ENCODE measurements around the gene CLTC. TPM values are rescaled to one million over a fixed set of nuclear protein-coding genes. Genes with fewer than 3 reads are reported as not detected.
A peak's percentile ranks its signal among the peaks of the same experiment; 100 is the strongest.

Gene CLTC
- total RNA-seq, 1 experiment from 2014 or later, result 269 TPM

- Histone ChIP-seq H2AFZ (ENCODE audit: low read length) (no peak overlapping the region), H3K27ac (ENCODE audit: low read length) (no peak overlapping the region), H3K4me1 (ENCODE audit: insufficient read depth, low read length) (peaks cover 8% of the 10 kb centered on the region), H3K4me3 (ENCODE audit: low read length) (no peak overlapping the region), H3F3A (ENCODE audit: low read length, unreplicated experiment) (no peaks in the 10 kb centered on the region), H3K36me3 (ENCODE audit: low read depth, low read length) (peaks cover 12% of the 10 kb centered on the region; the same call in 1 of the 2 replicates), H3K9me2 (replicated peaks; ENCODE audit: low read length) (no peaks in the 10 kb centered on the region), H3K9ac (ENCODE audit: low read length) (no peak overlapping the region), H3K9me3 (ENCODE audit: low read length) (no peaks in the 10 kb centered on the region), H3K79me2 (ENCODE audit: low read length) (peaks cover 19% of the 10 kb centered on the region), H3K27me3 (ENCODE audit: low read length) (no peaks in the 10 kb centered on the region), H3K4me2 (ENCODE audit: low read length) (no peak overlapping the region), H4K20me1 (ENCODE audit: low read length) (no peaks in the 10 kb centered on the region)
- BruUV-seq (replicated peaks), result no TSS peak
- TF ChIP-seq EZH2phosphoT487 (IDR thresholded peaks at IDR 0.05; ENCODE audit: borderline replicate concordance, low read length) (no peak), EZH2 (IDR thresholded peaks at IDR 0.05; ENCODE audit: low read length, unreplicated experiment) (no peak), CTCF (conservative IDR thresholded peaks at IDR 0.05; ENCODE audit: low read depth, low read length) (no peak)
- ATAC-seq (no peak), DNase-seq (no peak)
- intact Hi-C loops (cut with micrococcal nuclease), result no loop called here
- ChIA-PET CTCF (no interaction called here), POLR2A (ENCODE audit: unreplicated experiment) (interaction anchor here (0.6 kb wide), 1 partner anchor 494 kb away, joined by 3 read pairs; no protein-coding TSS in a partner anchor)
Measured at GRCh38 chr17:59733697-59734096, 114.0 kb downstream of the CLTC start.

GRCh38 chr17:59734226-59734625 lies 114.5 kb downstream of the CLTC start:
- intact Hi-C loops (cut with micrococcal nuclease), result no loop called here
- no peak overlapping the region for H3K4me3 ChIP-seq (ENCODE audit: low read length)
- peaks cover 14% of the 10 kb centered on the region for H3K79me2 ChIP-seq (ENCODE audit: low read length)
- H3K4me2 ChIP-seq (ENCODE audit: low read length), result no peak overlapping the region
- BruUV-seq (replicated peaks), result no TSS peak
- H3F3A ChIP-seq (ENCODE audit: low read length, unreplicated experiment), result no peaks in the 10 kb centered on the region
- no peak overlapping the region for H3K9ac ChIP-seq (ENCODE audit: low read length)
- no peak overlapping the region for H3K27ac ChIP-seq (ENCODE audit: low read length)
- no peaks in the 10 kb centered on the region for H3K9me2 ChIP-seq (replicated peaks; ENCODE audit: low read length)
- POLR2A ChIA-PET (ENCODE audit: unreplicated experiment), result no interaction called here
- no peak for DNase-seq
- no peaks in the 10 kb centered on the region for H3K9me3 ChIP-seq (ENCODE audit: low read length)
- CTCF ChIA-PET, result no interaction called here
- no peak overlapping the region for H2AFZ ChIP-seq (ENCODE audit: low read length)
- no peaks in the 10 kb centered on the region for H3K27me3 ChIP-seq (ENCODE audit: low read length)
- peaks cover 7% of the 10 kb centered on the region for H3K4me1 ChIP-seq (ENCODE audit: insufficient read depth, low read length)
- TF ChIP-seq CTCF (conservative IDR thresholded peaks at IDR 0.05; ENCODE audit: low read depth, low read length), result 0 out of 2 replicates have a peak, but pooled peaks have one; percentile 20
- no peak for TF ChIP-seq EZH2phosphoT487 (IDR thresholded peaks at IDR 0.05; ENCODE audit: borderline replicate concordance, low read length)
- ATAC-seq, result no peak
- no peaks in the 10 kb centered on the region for H4K20me1 ChIP-seq (ENCODE audit: low read length)
- peaks cover 12% of the 10 kb centered on the region; the same call in 1 of the 2 replicates for H3K36me3 ChIP-seq (ENCODE audit: low read depth, low read length)

GRCh38 chr17:59737324-59737723 lies 117.6 kb downstream of the CLTC start:
- CTCF ChIA-PET, result no interaction called here

More at GRCh38 chr17:59737324-59737723, 117.6 kb downstream of the CLTC start:
- BruUV-seq (replicated peaks), result no TSS peak
- H3K36me3 ChIP-seq (ENCODE audit: low read depth, low read length), result peaks cover 12% of the 10 kb centered on the region; the same call in 1 of the 2 replicates
- H3K9me2 ChIP-seq (replicated peaks; ENCODE audit: low read length), result no peaks in the 10 kb centered on the region
- no peaks in the 10 kb centered on the region for H4K20me1 ChIP-seq (ENCODE audit: low read length)
- TF ChIP-seq EZH2 (IDR thresholded peaks at IDR 0.05; ENCODE audit: low read length, unreplicated experiment) (no peak), CTCF (conservative IDR thresholded peaks at IDR 0.05; ENCODE audit: low read depth, low read length) (no peak), EZH2phosphoT487 (IDR thresholded peaks at IDR 0.05; ENCODE audit: borderline replicate concordance, low read length) (no peak)
- H3K9ac ChIP-seq (ENCODE audit: low read length), result no peak overlapping the region
- no peak overlapping the region for H3K27ac ChIP-seq (ENCODE audit: low read length)
- H3F3A ChIP-seq (ENCODE audit: low read length, unreplicated experiment), result no peaks in the 10 kb centered on the region
- no peak overlapping the region for H2AFZ ChIP-seq (ENCODE audit: low read length)
- H3K27me3 ChIP-seq (ENCODE audit: low read length), result no peaks in the 10 kb centered on the region
- H3K4me3 ChIP-seq (ENCODE audit: low read length), result no peak overlapping the region
- intact Hi-C loops (cut with micrococcal nuclease), result no loop called here
- DNase-seq (no peak), ATAC-seq (no peak)
- H3K79me2 ChIP-seq (ENCODE audit: low read length), result no peaks in the 10 kb centered on the region
- no peaks in the 10 kb centered on the region for H3K9me3 ChIP-seq (ENCODE audit: low read length)
- POLR2A ChIA-PET (ENCODE audit: unreplicated experiment), result interaction anchor here (0.5 kb wide), 1 partner anchor 100 kb away, joined by 24 read pairs; no protein-coding TSS in a partner anchor
- no peaks in the 10 kb centered on the region for H3K4me1 ChIP-seq (ENCODE audit: insufficient read depth, low read length)
- no peak overlapping the region for H3K4me2 ChIP-seq (ENCODE audit: low read length)

Measured in PC-3 (cell line).